Measurements from ENCODE around the gene MGME1. TPM values are rescaled to one million over a fixed set of nuclear protein-coding genes. Genes with fewer than 3 reads are reported as not detected.

The MGME1 gene
- total and polyA plus RNA-seq, 9 of the 15 experiments (the other 6 are each of a cell fraction or from before 2014, with no cell fraction given) = 13.4 to 45.1 (median 30.6) TPM

DNA sequence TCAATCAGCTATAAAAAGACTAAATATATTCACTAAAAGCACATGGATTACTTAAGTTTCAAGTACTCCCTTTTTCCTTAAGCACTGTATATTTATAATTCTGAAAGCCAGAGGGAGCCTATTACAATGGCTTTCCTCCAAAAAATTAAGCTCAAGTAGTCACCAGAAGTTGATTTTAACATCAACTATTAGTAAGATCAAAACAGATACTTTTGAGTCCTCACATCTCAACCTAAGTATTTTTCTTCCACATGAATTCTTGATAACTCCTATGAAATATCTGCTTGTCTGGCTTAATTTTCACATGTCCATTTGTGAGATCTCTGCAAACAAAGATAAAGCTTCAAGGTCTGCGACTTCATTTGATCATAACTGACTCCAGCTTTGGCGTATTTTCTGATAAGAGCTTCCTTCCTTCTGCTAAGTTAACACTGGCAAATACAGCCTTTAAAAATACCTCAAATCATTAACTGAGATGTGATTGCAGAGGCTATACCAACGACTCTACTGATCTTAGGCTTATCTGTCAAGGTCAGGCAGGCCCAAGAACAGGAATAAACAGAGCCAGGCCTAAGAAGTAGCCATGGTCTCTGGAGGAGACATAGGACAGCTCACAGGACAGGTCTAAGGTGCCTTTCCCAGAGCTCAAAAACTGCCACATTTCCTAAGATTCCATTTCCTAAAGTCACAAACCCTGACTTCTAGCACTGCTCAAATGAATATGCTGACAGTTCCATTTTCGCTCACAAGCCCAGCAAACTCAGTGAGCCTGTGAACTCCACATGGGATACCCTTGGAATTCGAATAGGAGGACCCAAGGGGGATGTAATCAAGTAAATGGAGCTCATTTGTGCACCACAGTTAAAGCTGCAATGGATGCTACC, 10.2 kb upstream of the MGME1 start (continued):
- TF ChIP-seq PBX2 (CRISPR knock-in tag; IDR thresholded peaks at IDR 0.05; ENCODE audit: low read depth) = no peak
- TF ChIP-seq PBX2 (tag; conservative IDR thresholded peaks at IDR 0.05; ENCODE audit: low read depth) = peak; percentile 46; the same call in 1 of the 2 replicates
- no peak for TF ChIP-seq THRA (IDR thresholded peaks at IDR 0.05)
- 0 out of 2 replicates have a peak, but pooled peaks have one; percentile 12 for TF ChIP-seq RAD51 (IDR thresholded peaks at IDR 0.05; ENCODE audit: borderline replicate concordance, low read depth)
- no peak for TF ChIP-seq PHTF2 (CRISPR knock-in tag; IDR thresholded peaks at IDR 0.05)
- peak in 1 of 2 experiments; percentile 51; a peak in 1 of 4 replicates for TF ChIP-seq ETV6 (IDR thresholded peaks at IDR 0.05; ENCODE audit: borderline replicate concordance in 1 of 2, low read depth in 2 of 2, low read length in 1 of 2)
- no peak for TF ChIP-seq ETV6 (CRISPR knock-in tag; IDR thresholded peaks at IDR 0.05; ENCODE audit: borderline replicate concordance)
- TF ChIP-seq, protein P1, sequence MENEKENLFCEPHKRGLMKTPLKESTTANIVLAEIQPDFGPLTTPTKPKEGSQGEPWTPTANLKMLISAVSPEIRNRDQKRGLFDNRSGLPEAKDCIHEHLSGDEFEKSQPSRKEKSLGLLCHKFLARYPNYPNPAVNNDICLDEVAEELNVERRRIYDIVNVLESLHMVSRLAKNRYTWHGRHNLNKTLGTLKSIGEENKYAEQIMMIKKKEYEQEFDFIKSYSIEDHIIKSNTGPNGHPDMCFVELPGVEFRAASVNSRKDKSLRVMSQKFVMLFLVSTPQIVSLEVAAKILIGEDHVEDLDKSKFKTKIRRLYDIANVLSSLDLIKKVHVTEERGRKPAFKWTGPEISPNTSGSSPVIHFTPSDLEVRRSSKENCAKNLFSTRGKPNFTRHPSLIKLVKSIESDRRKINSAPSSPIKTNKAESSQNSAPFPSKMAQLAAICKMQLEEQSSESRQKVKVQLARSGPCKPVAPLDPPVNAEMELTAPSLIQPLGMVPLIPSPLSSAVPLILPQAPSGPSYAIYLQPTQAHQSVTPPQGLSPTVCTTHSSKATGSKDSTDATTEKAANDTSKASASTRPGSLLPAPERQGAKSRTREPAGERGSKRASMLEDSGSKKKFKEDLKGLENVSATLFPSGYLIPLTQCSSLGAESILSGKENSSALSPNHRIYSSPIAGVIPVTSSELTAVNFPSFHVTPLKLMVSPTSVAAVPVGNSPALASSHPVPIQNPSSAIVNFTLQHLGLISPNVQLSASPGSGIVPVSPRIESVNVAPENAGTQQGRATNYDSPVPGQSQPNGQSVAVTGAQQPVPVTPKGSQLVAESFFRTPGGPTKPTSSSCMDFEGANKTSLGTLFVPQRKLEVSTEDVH (IDR thresholded peaks at IDR 0.05; ENCODE audit: low read depth, partially characterized antibody) = peak; percentile 39
- no peak for TF ChIP-seq ZNF12 (CRISPR knock-in tag; IDR thresholded peaks at IDR 0.05)
- TF ChIP-seq, protein P2, sequence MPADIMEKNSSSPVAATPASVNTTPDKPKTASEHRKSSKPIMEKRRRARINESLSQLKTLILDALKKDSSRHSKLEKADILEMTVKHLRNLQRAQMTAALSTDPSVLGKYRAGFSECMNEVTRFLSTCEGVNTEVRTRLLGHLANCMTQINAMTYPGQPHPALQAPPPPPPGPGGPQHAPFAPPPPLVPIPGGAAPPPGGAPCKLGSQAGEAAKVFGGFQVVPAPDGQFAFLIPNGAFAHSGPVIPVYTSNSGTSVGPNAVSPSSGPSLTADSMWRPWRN (IDR thresholded peaks at IDR 0.05; ENCODE audit: low read depth) = peak; percentile 77
- no peak for TF ChIP-seq ZNF274 (IDR thresholded peaks at IDR 0.05; ENCODE audit: borderline replicate concordance, low read depth, low read length)
- TF ChIP-seq COPS2 (conservative IDR thresholded peaks at IDR 0.05) = no peak
- peak; percentile 91 for TF ChIP-seq DPF2 (IDR thresholded peaks at IDR 0.05)
